CD14-positive monocyte (primary cell): ENCODE data around the gene GALNT18. TPM values are rescaled to one million over a fixed set of nuclear protein-coding genes. Genes with fewer than 3 reads are reported as not detected.

Experiments used
- DNase-seq, 3 donors: peaks; one replicate each; pipeline ENCODE4 v3.0.0-alpha.2; 2011 to 2022
- H2AFZ ChIP-seq: 2 replicates; pipeline ENCODE4 v1.6.0; 2012; ENCODE audit warnings: mild to moderate bottlenecking, low read depth, low read length, inconsistent platforms; ENCODE audit not compliant: insufficient read depth, poor library complexity, severe bottlenecking
- H3K27ac ChIP-seq, 2 donors: 1 replicate in 1 of 2; 2 replicates in 1 of 2; pipeline ENCODE4 v1.5.1; 2012 to 2013; ENCODE audit warnings: low read length in 2 of 2, control low read depth in 1 of 2, inconsistent platforms in 1 of 2, low read depth in 1 of 2, mild to moderate bottlenecking in 1 of 2
- H3K27me3 ChIP-seq, 2 donors: one replicate each; pipeline versions ENCODE4 v1.6.0 to v1.6.1; 2011 to 2013; ENCODE audit warnings: low read length in 2 of 2; ENCODE audit not compliant: control insufficient read depth in 2 of 2, insufficient read depth in 2 of 2
- H3K36me3 ChIP-seq, 2 donors: replicated peaks in 1 of 2; 1 replicate in 1 of 2; 2 replicates in 1 of 2; pipeline versions ENCODE4 v1.5.1 to v1.6.1; 2012 to 2013; ENCODE audit warnings: low read length in 2 of 2, control low read depth in 1 of 2, inconsistent platforms in 1 of 2, mild to moderate bottlenecking in 1 of 2; ENCODE audit not compliant: insufficient read depth in 2 of 2, control insufficient read depth in 1 of 2
- H3K4me1 ChIP-seq, 2 donors: 1 replicate in 1 of 2; 2 replicates in 1 of 2; pipeline versions ENCODE4 v1.5.1 to v1.6.1; 2012 to 2013; ENCODE audit warnings: low read length in 2 of 2, control low read depth in 1 of 2, inconsistent platforms in 1 of 2, mild to moderate bottlenecking in 1 of 2, moderate library complexity in 1 of 2; ENCODE audit not compliant: insufficient read depth in 2 of 2, control insufficient read depth in 1 of 2
- H3K4me2 ChIP-seq: replicated peaks from 2 replicates; pipeline ENCODE3; 2012; ENCODE audit warnings: low read length, moderate library complexity, mild to moderate bottlenecking; ENCODE audit not compliant: poor library complexity, severe bottlenecking; ENCODE audit errors: extremely low read depth
- H3K4me3 ChIP-seq, 3 experiments: fragments of 200-600 bp in 1 of 3; sonication (generic) in 1 of 3; replicated peaks in 1 of 3; 1 replicate in 2 of 3; 2 replicates in 1 of 3; pipeline ENCODE4 v1.5.1; 2011 to 2013; ENCODE audit warnings: low read length in 3 of 3, mild to moderate bottlenecking in 3 of 3, control low read depth in 2 of 3, low read depth in 2 of 3, inconsistent platforms in 1 of 3, moderate library complexity in 1 of 3
- H3K79me2 ChIP-seq: 2 replicates; pipeline ENCODE4 v1.6.0; 2012; ENCODE audit warnings: mild to moderate bottlenecking, control low read depth, inconsistent platforms, low read length, moderate library complexity; ENCODE audit not compliant: insufficient read depth
- H3K9ac ChIP-seq: 2 replicates; pipeline ENCODE4 v1.6.0; 2017; ENCODE audit warnings: low read length, mild to moderate bottlenecking; ENCODE audit not compliant: insufficient read depth, poor library complexity, severe bottlenecking
- H3K9me3 ChIP-seq, 2 donors: replicated peaks in 1 of 2; 1 replicate in 1 of 2; 2 replicates in 1 of 2; pipeline versions ENCODE4 v1.5.1 to v1.6.1; 2012 to 2013; ENCODE audit warnings: low read length in 2 of 2, control low read depth in 1 of 2; ENCODE audit not compliant: control insufficient read depth in 1 of 2, insufficient read depth in 1 of 2
- H4K20me1 ChIP-seq: 2 replicates; pipeline ENCODE4 v1.6.0; 2012; ENCODE audit warnings: mild to moderate bottlenecking, low read length, control low read depth, moderate library complexity; ENCODE audit not compliant: insufficient read depth
- H3K27ac Mint-ChIP-seq, 7 donors: one replicate each; pipeline ENCODE4 v1.8.0; 2020; ENCODE audit warnings: mild to moderate bottlenecking in 7 of 7, mixed read lengths in 7 of 7, moderate library complexity in 6 of 7, inconsistent platforms in 2 of 7
- H3K27me3 Mint-ChIP-seq, 3 donors: one replicate each; pipeline ENCODE4 v1.8.0; 2021 to 2022; ENCODE audit warnings: low read depth in 3 of 3, mild to moderate bottlenecking in 3 of 3, mixed read lengths in 3 of 3, moderate library complexity in 3 of 3, inconsistent platforms in 1 of 3
- H3K36me3 Mint-ChIP-seq, 2 donors: one replicate each; pipeline ENCODE4 v1.8.0; 2020; ENCODE audit warnings: mixed read lengths in 2 of 2, inconsistent platforms in 1 of 2, mild to moderate bottlenecking in 1 of 2
- H3K4me1 Mint-ChIP-seq: one replicate; pipeline ENCODE4 v1.8.0; 2020; ENCODE audit warnings: mild to moderate bottlenecking, mixed read lengths
- H3K4me3 Mint-ChIP-seq, 2 donors: one replicate each; pipeline ENCODE4 v1.8.0; 2020; ENCODE audit warnings: mild to moderate bottlenecking in 2 of 2, mixed read lengths in 2 of 2, moderate library complexity in 1 of 2
- H3K9me3 Mint-ChIP-seq, 7 donors: one replicate each; pipeline ENCODE4 v1.8.0; 2020 to 2022; ENCODE audit warnings: mixed read lengths in 7 of 7, mild to moderate bottlenecking in 6 of 7, moderate library complexity in 6 of 7, inconsistent platforms in 2 of 7
- CTCF ChIP-seq: fragments of 200-600 bp; IDR thresholded peaks from one replicate; pipeline ENCODE4 v1.8.0; 2022; ENCODE audit warnings: antibody characterized with exemption, mild to moderate bottlenecking
- WGBS: methylation state at CpG from one replicate; pipeline ENCODE4 v1.1.5; 2013; ENCODE audit warnings: missing lambda C conversion rate; ENCODE audit not compliant: insufficient coverage; 5-methylcytosine and 5-hydroxymethylcytosine counted together
- intact Hi-C, 2 donors: fragments of 100-400 bp; cut with micrococcal nuclease; formaldehyde crosslinking; loops; one replicate each; pipeline versions ENCODE4 v1.15.0 to v1.15.1; 2023
- polyA plus RNA-seq, 3 donors: library from polyadenylated mRNA; depleted of rRNA in 1 of 3; unstranded in 2 of 3; stranded (reverse) in 1 of 3; fragments of 300-500 nt in 2 of 3; fragments of >200 nt in 1 of 3; fragmentation: Illumina TruSeq in 2 of 3; gene quantifications; 1 replicate in 2 of 3; 2 replicates in 1 of 3; pipeline ENCODE4 v1.2.3, GENCODE V29; 2012 to 2021

Gene GALNT18
- polyA plus RNA-seq, 3 donors: not detected

- Histone ChIP-seq H3K27me3 (no peaks in the 10 kb centered on the region), H4K20me1 (no peaks in the 10 kb centered on the region), H2AFZ (no peak overlapping the region), H3K36me3 (no peaks in the 10 kb centered on the region), H3K4me2 (no peak overlapping the region), H3K4me3 (no peak overlapping the region), H3K79me2 (no peaks in the 10 kb centered on the region), H3K9ac (no peak overlapping the region), H3K9me3 (no peaks in the 10 kb centered on the region), H3K27ac (no peak overlapping the region), H3K4me1 (no peaks in the 10 kb centered on the region)
- Mint-ChIP-seq H3K27ac (no peak overlapping the region), H3K9me3 (no peaks in the 10 kb centered on the region), H3K4me1 (no peaks in the 10 kb centered on the region), H3K27me3 (peaks cover 0 to 5% (median 0%) of the 10 kb centered on the region in 3 donors), H3K4me3 (no peak overlapping the region), H3K36me3 (no peaks in the 10 kb centered on the region)
- no CpG with 5 or more reads among the region's 2 CpGs for WGBS
- intact Hi-C loops: no loop called here
- no peak for TF ChIP-seq CTCF
- no peak for DNase-seq
These were observed 63.0 kb downstream of the GALNT18 start for GRCh38 chr11:11558826-11559225.

GRCh38 chr11:11558396-11558795, 63.4 kb downstream of the GALNT18 start:
- no peak overlapping the region for H3K4me2 ChIP-seq
- no peaks in the 10 kb centered on the region for H3K4me1 Mint-ChIP-seq
- H3K27ac ChIP-seq: no peak overlapping the region
- no peak for TF ChIP-seq CTCF
- H3K27ac Mint-ChIP-seq: no peak overlapping the region
- no peak for DNase-seq
- H3K4me3 Mint-ChIP-seq: no peak overlapping the region
- peaks cover 0 to 7% (median 0%) of the 10 kb centered on the region in 3 donors for H3K27me3 Mint-ChIP-seq
- H3K9me3 Mint-ChIP-seq: no peaks in the 10 kb centered on the region
- intact Hi-C loops: no loop called here
- H3K9me3 ChIP-seq: no peaks in the 10 kb centered on the region
- no peak overlapping the region for H3K4me3 ChIP-seq
- H3K27me3 ChIP-seq: no peaks in the 10 kb centered on the region
- no peak overlapping the region for H3K9ac ChIP-seq
- H3K4me1 ChIP-seq: no peaks in the 10 kb centered on the region
- H3K36me3 Mint-ChIP-seq: no peaks in the 10 kb centered on the region
- no peaks in the 10 kb centered on the region for H3K36me3 ChIP-seq
- no peak overlapping the region for H2AFZ ChIP-seq
- WGBS: 100% methylated on average over 2 of the region's 3 CpGs
- no peaks in the 10 kb centered on the region for H4K20me1 ChIP-seq
- H3K79me2 ChIP-seq: no peaks in the 10 kb centered on the region
